GM04504 (cell line): ENCODE results near the gene NEDD9.
A peak's percentile ranks its signal among the peaks of the same experiment; 100 is the strongest.

Source experiments
- DNase-seq: peaks from one replicate; pipeline ENCODE4 v3.0.0-alpha.2; 2012; ENCODE audit warnings: low read depth

NEDD9 gene, protein sequence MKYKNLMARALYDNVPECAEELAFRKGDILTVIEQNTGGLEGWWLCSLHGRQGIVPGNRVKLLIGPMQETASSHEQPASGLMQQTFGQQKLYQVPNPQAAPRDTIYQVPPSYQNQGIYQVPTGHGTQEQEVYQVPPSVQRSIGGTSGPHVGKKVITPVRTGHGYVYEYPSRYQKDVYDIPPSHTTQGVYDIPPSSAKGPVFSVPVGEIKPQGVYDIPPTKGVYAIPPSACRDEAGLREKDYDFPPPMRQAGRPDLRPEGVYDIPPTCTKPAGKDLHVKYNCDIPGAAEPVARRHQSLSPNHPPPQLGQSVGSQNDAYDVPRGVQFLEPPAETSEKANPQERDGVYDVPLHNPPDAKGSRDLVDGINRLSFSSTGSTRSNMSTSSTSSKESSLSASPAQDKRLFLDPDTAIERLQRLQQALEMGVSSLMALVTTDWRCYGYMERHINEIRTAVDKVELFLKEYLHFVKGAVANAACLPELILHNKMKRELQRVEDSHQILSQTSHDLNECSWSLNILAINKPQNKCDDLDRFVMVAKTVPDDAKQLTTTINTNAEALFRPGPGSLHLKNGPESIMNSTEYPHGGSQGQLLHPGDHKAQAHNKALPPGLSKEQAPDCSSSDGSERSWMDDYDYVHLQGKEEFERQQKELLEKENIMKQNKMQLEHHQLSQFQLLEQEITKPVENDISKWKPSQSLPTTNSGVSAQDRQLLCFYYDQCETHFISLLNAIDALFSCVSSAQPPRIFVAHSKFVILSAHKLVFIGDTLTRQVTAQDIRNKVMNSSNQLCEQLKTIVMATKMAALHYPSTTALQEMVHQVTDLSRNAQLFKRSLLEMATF

DNA sequence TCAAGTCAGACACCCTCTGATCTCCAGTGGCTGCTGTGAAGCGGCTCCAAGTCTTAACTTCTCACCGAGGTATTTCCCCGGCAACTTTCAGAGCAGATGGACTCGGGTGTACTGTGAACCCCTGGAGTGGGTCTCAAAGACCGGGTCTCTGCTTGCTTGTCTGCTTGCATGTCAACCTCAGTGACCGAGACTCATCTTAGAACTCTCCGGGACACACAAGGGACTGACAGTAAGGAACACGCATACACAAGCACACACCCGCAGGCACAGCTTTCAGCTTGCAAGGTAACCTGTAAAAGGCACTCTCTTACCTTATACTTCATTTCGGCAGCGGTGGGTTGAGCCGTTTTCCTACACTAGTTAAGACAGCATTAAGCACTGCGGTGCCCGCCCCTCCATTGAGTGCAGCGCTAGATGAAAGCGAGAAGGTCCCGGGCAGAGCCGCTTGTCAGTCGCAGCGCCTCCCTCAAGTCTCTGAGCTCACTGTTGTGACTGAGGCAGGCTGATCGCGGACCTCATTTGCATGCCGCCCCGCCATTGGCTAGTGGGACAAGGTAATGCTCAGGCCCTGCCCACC, at the start of gene NEDD9:
TSS of gene NEDD9 (minus strand) at position 476 of the 577 bp plus-strand sequence. CDS start at position 323, 153 bp downstream.
- DNase-seq, result peak; percentile 85

DNA sequence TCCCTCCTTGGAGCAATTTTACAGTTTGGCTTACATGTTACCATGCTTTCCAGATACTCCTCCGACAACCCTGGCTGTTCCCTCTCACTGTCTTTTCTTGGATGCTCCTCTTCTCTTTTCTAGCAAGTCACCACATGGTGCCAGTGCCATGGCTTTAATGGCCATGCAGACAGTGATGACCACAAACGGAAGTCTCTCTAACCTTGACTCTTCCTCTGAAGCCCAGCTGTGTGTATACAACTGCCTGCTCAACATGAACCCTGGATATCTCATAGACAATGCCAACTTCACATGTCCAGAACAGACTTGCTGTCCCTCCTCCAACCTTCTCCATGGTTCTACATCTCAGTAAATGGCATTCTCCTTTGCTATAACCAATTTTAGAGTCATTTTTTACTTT, 49.8 kb upstream of the NEDD9 start:
- no peak for DNase-seq

- DNase-seq, result no peak
Measured at GRCh38 chr6:11280394-11280793, 47.9 kb upstream of the NEDD9 start.

DNA sequence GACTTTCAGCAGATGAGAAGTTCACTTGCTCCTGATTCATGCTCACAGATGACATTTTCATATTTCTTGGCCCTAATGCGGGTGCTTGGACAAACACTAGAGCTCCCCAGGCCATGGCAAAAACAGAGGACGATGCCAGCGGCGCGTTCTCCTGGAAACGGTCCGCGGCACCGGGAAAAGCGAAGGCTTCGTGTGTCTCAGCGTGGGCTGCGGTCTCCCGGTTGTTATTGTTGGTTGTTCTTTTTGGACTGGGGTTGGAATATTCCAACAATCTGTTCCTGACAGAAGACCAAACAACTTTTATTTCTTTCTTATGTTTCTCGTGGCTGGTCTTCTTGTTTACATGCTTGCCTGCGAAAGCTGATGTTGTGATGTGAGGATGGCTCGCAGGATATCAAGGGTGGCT, 46.8 kb upstream of the NEDD9 start:
- no peak for DNase-seq

DNA sequence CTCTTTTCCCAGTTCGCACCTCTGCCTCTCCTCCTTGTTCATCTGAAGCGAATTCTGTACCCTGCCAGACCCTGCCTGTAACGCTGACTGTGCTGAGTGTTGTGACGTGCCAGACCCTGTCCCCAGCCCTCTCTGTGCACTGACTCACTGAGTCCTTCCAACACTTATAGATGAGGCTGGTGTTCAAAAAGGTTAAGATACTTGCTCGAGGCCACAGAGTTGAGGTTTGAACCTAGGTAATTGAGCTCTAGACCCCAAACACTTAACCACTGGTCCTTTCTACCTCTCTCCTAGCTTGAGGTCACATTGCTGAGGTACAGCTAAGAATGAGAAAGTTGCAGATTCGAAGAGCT, 45.7 kb upstream of the NEDD9 start:
- DNase-seq, result no peak

DNA sequence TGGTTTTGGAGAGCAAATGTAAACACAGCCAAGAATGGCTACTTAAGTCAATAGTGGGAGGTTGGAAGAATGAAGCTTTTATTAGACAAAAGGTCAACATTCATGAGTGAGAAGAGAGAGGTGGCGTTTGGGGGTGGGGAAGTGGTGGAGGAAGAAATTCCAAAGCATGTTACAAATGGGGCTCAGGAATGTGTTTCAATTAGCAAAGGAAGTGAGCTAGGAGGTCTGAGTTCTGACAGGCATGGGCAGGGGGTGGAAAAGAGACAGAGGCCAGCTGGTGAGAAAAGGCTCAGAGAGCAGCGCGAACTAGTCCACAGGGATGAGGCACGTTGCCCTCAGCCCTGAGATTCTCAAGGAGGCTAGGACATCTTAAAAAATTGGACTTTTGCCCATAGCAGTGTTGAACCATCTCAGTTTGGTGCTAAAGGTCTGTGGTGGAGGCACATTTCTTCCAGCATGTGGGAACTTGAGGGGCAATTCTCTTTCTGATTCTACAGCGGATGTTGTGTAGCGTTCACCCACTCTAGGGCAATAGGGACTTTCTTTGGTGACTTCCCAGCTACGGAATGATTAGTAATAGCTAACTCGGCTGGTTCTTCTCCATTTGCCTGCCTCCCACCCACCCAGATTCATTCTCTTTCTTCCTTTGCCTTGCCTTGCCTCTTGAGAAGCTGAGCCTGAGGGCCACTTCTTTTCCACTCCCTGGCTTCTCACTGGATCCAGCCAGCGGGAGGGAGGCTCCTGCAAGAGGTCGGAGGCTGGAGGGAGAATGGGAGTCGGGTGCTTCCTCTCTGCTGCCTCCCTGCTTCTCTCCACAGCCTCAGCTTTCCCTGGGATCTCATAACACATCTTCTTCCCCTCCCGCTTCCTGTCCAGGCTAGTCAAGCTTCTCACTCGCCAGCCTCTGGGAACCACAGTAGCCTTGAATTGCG, 45.1 kb upstream of the NEDD9 start:
- DNase-seq, result peak; percentile 24

- no peak for DNase-seq
Measured at GRCh38 chr6:11276911-11277274, 44.4 kb upstream of the NEDD9 start.

- DNase-seq, result no peak
Measured at GRCh38 chr6:11276228-11276627, 43.8 kb upstream of the NEDD9 start.

- no peak for DNase-seq
Measured at GRCh38 chr6:11275598-11275997, 43.1 kb upstream of the NEDD9 start.

- DNase-seq, result no peak
Measured at GRCh38 chr6:11273406-11274065, 41.1 kb upstream of the NEDD9 start.

DNA sequence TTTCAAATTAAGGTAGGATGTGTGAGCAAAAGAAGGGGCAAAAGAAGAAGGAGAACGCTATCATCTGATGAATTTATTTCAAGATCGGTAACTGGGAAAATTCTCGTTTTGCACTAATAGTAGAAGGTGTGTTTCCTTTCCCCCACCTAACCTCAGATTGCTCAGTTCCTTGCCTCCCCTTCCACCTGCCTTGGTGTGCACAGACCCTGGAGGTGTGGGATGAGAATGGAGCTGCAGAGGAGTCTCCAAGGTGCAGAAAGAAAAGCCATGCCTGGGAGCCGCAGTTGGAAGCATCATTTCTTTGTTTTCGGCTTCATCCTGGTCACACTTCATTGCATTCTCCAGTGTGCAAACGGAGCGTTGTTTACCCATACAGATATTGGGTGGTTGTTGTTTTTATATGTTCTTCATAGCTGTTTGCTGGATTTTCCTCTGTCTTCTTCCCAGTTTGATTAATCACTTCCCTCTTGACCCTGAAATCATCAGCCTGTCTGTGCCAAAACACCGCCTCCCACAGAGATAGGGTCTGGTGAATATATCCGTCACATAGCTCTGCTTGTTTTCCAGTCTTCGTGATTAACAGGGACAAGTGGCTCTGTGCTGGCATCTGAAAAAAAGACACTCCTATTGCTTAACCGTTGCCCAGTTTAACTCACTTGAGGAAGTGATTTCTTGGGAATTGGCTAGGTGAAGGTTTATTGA, 40.2 kb upstream of the NEDD9 start:
- no peak for DNase-seq

DNA sequence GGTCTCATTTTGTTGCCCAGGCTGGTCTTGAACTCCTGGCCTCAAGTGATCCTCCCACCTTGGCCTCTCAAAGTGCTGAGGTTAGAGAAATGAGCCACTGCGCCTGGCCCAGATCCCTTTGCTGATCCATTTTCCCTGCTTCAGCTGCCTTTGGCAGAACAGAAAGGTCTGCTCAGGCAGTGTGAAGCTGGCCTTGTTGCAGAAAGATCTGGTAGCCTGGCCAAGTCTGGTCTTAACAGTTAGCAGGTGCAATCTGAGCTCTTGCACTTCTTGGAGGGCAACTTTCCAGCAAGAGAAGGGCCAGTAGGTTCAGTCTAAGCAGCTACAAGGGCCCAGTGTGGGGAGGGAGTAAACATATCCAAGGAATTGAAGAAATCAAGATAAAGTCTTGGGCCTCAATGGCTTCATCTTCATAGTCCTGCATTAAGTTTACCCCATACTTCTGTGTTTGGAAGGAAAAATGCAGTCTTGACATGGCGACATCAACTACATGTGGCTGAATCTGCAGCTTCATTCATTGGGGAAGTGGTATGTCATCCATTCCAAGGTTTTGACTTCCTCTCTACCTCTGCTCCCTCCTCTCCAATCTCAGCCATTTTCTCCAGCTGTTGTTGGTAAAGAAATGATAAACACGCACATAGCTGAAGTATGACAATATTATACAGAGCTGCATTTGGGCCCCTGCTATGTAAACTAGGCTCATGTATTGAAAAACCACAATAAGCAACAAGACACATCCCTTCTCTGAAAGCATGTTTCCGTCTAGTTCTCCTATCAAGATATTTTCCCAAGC, 39.0 kb upstream of the NEDD9 start:
- DNase-seq, result no peak

GRCh38 chr6:11270030-11271027, 37.9 kb upstream of the NEDD9 start:
- no peak for DNase-seq

DNA sequence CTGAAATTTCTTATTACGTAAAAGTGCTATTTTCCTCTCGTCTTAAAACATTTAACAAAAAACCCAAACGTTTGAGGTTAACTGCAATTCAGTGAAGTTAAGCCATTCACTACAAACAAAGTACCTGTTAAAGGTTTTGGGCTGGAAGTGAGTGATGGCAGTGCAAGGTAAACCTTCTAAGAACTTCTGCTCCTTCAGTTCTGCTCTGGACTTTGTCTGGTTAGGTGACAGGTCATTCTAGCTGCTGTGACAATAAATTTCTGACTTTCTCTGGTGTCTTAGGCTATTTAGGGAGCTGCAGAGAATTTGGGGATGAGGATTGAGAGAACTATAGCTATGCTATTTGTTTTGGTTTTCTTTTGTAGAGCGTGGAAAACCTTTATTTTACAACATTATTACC, 36.5 kb upstream of the NEDD9 start:
- DNase-seq, result no peak

DNA sequence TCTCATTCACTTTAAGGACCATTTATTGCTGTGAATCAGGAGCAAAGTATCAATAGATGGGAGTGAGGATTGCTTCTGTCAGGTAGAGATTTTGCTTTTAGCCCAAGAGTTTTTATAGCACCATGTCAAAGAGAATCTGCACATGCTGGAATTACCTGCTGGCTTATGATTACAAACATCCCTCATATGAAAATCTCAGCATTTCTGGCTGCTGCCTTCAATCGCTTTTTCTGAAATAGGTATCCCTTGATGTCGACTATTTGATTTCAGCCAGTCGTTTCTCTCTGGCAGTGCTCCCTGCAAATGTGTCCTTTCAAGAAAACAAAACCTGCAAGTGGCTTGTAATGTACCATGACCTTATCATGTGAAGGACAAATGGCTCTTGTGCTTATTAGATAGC, 34.5 kb upstream of the NEDD9 start:
- DNase-seq, result no peak

DNA sequence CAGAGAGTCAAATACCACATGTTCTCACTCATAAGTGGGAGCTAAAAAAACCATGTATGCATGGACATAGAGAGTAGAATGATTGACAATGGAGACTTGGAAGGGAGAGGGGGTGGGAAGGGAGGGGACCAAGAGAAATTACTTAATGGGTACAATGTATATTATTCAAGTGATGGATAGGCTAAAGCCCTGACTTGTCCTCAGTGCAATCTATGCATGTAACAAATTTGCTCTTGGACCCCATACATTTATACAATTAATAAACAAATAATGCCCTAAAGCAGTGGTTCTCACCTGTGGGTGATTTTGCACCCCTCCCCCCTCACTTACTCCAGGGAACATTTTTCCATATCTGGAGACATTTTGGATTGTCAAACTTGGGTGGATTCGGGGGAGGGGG, 33.5 kb upstream of the NEDD9 start:
- no peak for DNase-seq

DNA sequence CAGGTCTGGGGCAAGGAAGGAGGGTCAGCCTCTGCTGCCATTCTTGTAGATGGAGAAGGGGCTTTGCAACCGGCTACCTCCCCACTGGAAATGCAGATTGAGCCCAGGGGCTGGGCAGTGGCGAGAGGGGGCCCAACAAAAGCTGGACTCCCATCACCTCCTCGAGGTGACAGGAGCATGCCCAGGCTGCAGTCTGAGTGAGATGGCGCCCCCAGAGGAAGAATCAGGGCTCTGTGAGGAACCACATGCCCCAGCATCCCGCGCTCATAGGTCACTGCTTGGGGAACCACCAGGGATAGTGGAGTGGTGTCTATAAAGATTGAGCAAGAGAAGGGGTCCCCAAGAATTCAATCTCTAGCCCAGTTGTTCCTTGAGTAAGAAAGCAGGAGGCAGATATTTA, 31.6 kb upstream of the NEDD9 start:
- DNase-seq, result no peak

DNA sequence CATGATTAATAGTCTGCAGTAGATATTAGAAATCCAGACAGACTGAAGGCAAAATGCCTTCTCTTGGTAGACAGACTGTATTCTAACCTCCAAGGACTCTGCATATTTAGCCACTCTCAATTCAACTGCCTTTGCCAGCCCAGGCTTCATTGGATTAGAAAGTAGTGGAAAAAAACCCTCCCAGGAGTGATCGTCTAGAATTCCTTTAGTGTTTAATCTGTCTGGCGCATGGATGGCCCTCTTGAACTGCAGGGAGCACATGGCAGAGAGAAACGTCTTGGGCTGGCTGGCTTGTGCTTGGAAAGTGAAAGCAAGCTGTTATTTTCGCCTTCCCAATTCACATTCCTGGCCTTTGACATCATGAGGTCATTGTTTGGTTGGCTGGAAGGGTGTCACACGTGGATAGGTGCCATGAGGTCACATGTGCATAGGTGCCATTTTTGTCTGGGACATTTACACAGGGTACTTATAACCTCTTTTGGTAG, 30.9 kb upstream of the NEDD9 start:
- DNase-seq, result peak; percentile 52

DNA sequence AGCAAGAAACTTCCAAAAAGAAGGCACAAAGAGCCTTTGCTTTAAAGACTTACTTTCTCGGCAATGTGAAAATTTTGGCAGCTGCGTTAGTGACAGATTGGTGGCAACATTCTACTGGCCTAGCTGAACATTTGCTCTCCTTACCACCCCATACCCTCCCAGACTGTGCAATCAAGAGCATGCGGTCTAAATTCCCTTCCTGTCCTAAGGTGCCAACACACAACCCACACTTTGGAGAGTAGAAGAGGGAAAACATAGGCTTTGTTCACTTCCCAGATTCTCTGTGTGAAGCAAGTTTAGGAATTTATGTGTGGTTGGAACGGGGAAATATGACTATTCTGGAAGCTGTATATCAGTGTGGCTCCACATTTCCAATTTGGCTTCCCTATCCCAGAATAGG, 29.8 kb upstream of the NEDD9 start:
- DNase-seq, result no peak
